ENCODE data around the gene TMC1. TPM values are rescaled to one million over a fixed set of nuclear protein-coding genes. Genes with fewer than 3 reads are reported as not detected.

Gene TMC1
- total RNA-seq, 1 experiment from 2014 or later = 5.5 TPM

DNA sequence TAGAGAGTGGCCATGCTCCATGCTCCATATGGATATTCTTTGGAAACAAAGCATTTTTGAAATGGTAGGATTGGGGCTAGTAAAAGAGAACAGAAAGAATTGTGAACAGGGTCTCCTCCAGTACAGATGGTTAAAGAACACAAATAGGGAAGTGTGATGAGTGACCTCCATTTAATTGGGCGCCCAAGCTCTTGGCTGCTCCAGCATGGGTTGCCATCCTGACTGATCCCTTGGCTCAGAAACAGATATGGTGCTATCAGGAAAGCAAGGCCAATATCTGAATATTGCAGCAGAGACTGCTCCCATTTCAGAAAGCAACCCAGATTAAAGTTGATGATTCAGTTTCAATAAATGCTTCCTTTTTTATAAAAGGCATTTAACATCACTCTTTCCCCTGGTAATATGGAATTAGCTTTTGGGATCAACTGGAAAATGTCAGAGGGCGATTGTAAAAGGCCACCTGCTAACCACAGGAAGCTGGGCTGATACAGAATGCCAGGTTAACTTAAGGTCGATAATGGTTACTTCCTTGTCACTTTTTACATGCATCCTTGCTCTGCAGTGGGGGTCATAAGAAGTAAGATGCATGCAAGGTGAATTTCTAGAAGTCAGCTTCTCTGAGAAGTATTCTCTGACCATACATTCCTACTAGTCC is 52.9 kb downstream of the TMC1 start:
- Histone ChIP-seq H3K9me2 (ENCODE audit: insufficient read depth) (no peaks in the 10 kb centered on the region), H3K27me3 (ENCODE audit: insufficient read depth, low read depth) (no peaks in the 10 kb centered on the region), H3K4me2 (peak overlapping the region; percentile 6; the same call in 1 of the 2 replicates), H2AFZ (no peak overlapping the region), H3K27ac (peak overlapping the region; percentile 35), H4K20me1 (ENCODE audit: insufficient read depth) (no peaks in the 10 kb centered on the region), H3K9me3 (ENCODE audit: insufficient read depth, low read depth) (no peaks in the 10 kb centered on the region; the same call in 1 of the 2 replicates), H3K4me3 (no peak overlapping the region), H3K36me3 (ENCODE audit: low read depth) (no peaks in the 10 kb centered on the region), H3F3A (ENCODE audit: insufficient read depth, low read depth) (peaks cover 48% of the 10 kb centered on the region), H3K79me2 (ENCODE audit: low read depth) (peaks cover 8% of the 10 kb centered on the region; the same call in 1 of the 2 replicates), H3K4me1 (replicated peaks; ENCODE audit: insufficient read depth) (peaks cover 64% of the 10 kb centered on the region)
- TF ChIP-seq EZH2 (IDR thresholded peaks at IDR 0.05; ENCODE audit: low read depth) = no peak
- TF ChIP-seq, protein P1, sequence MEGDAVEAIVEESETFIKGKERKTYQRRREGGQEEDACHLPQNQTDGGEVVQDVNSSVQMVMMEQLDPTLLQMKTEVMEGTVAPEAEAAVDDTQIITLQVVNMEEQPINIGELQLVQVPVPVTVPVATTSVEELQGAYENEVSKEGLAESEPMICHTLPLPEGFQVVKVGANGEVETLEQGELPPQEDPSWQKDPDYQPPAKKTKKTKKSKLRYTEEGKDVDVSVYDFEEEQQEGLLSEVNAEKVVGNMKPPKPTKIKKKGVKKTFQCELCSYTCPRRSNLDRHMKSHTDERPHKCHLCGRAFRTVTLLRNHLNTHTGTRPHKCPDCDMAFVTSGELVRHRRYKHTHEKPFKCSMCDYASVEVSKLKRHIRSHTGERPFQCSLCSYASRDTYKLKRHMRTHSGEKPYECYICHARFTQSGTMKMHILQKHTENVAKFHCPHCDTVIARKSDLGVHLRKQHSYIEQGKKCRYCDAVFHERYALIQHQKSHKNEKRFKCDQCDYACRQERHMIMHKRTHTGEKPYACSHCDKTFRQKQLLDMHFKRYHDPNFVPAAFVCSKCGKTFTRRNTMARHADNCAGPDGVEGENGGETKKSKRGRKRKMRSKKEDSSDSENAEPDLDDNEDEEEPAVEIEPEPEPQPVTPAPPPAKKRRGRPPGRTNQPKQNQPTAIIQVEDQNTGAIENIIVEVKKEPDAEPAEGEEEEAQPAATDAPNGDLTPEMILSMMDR (conservative IDR thresholded peaks at IDR 0.05) = no peak
- no TSS peak for BruUV-seq (replicated peaks)
- ChIA-PET POLR2A (ENCODE audit: unreplicated experiment) (interaction anchor here (0.6 kb wide), 1 partner anchor 20 kb away, joined by 4 read pairs; no protein-coding TSS in a partner anchor), CTCF (interaction anchor here (0.6 kb wide), 1 partner anchor 526 kb away, joined by 3 read pairs; no protein-coding TSS in a partner anchor)
- intact Hi-C loops (cut with micrococcal nuclease; ENCODE audit: unreplicated experiment) = loop anchor here (10.0 kb wide), 1 partner anchor 429 kb away; the partner anchor contains the start of gene GDA
- peak in 1 of 2 experiments; percentile 80 for DNase-seq

GRCh38 chr9:72575666-72576065 is 54.3 kb downstream of the TMC1 start:
- no peak overlapping the region for H2AFZ ChIP-seq
- peaks cover 8% of the 10 kb centered on the region; the same call in 1 of the 2 replicates for H3K79me2 ChIP-seq (ENCODE audit: low read depth)
- intact Hi-C loops (cut with micrococcal nuclease; ENCODE audit: unreplicated experiment) = loop anchor here (5.0 to 10.0 kb wide), 5 partner anchors 98 to 602 kb away; partner anchors contain the start of gene GDA
- H3F3A ChIP-seq (ENCODE audit: insufficient read depth, low read depth) = peaks cover 52% of the 10 kb centered on the region
- DNase-seq = no peak
- no TSS peak for BruUV-seq (replicated peaks)
- no peaks in the 10 kb centered on the region for H3K9me2 ChIP-seq (ENCODE audit: insufficient read depth)
- H3K4me2 ChIP-seq = peak overlapping the region; percentile 75
- H3K27me3 ChIP-seq (ENCODE audit: insufficient read depth, low read depth) = no peaks in the 10 kb centered on the region
- TF ChIP-seq EZH2 (IDR thresholded peaks at IDR 0.05; ENCODE audit: low read depth) = no peak
- TF ChIP-seq, protein P1 (conservative IDR thresholded peaks at IDR 0.05) = no peak
- CTCF ChIA-PET = no interaction called here
- H3K4me1 ChIP-seq (replicated peaks; ENCODE audit: insufficient read depth) = peaks cover 78% of the 10 kb centered on the region
- POLR2A ChIA-PET (ENCODE audit: unreplicated experiment) = interaction anchor here (0.7 kb wide), 1 partner anchor 214 kb away, joined by 3 read pairs; no protein-coding TSS in a partner anchor
- H3K4me3 ChIP-seq = no peak overlapping the region
- H3K27ac ChIP-seq = peak overlapping the region; percentile 95
- no peaks in the 10 kb centered on the region for H4K20me1 ChIP-seq (ENCODE audit: insufficient read depth)
- H3K36me3 ChIP-seq (ENCODE audit: low read depth) = no peaks in the 10 kb centered on the region
- H3K9me3 ChIP-seq (ENCODE audit: insufficient read depth, low read depth) = no peaks in the 10 kb centered on the region

GRCh38 chr9:72576087-72576486 is 54.7 kb downstream of the TMC1 start:
- Histone ChIP-seq H2AFZ (no peak overlapping the region), H3K9me2 (ENCODE audit: insufficient read depth) (no peaks in the 10 kb centered on the region), H3F3A (ENCODE audit: insufficient read depth, low read depth) (peaks cover 52% of the 10 kb centered on the region), H3K79me2 (ENCODE audit: low read depth) (peaks cover 8% of the 10 kb centered on the region; the same call in 1 of the 2 replicates), H4K20me1 (ENCODE audit: insufficient read depth) (no peaks in the 10 kb centered on the region), H3K4me3 (no peak overlapping the region), H3K9me3 (ENCODE audit: insufficient read depth, low read depth) (no peaks in the 10 kb centered on the region), H3K4me2 (peak overlapping the region; percentile 75), H3K36me3 (ENCODE audit: low read depth) (no peaks in the 10 kb centered on the region), H3K27me3 (ENCODE audit: insufficient read depth, low read depth) (no peaks in the 10 kb centered on the region), H3K27ac (peak overlapping the region; percentile 95), H3K4me1 (replicated peaks; ENCODE audit: insufficient read depth) (peaks cover 82% of the 10 kb centered on the region)
- CTCF ChIA-PET = interaction anchor here (0.6 kb wide), 1 partner anchor 230 kb away, joined by 3 read pairs; no protein-coding TSS in a partner anchor
- POLR2A ChIA-PET (ENCODE audit: unreplicated experiment) = interaction anchor here (0.7 to 3.7 kb wide), 3 partner anchors 22 to 214 kb away, joined by 3 to 49 read pairs (median 4); no protein-coding TSS in a partner anchor
- no peak for DNase-seq
- intact Hi-C loops (cut with micrococcal nuclease; ENCODE audit: unreplicated experiment) = loop anchor here (5.0 to 10.0 kb wide), 5 partner anchors 99 to 601 kb away; partner anchors contain the start of gene GDA
- BruUV-seq (replicated peaks) = no TSS peak
- TF ChIP-seq, protein P1 (conservative IDR thresholded peaks at IDR 0.05) = no peak
- no peak for TF ChIP-seq EZH2 (IDR thresholded peaks at IDR 0.05; ENCODE audit: low read depth)

Measured in PC-9 (cell line).